Endothelial cell (in vitro differentiated cells): ENCODE measurements around the gene NRROS. TPM values are rescaled to one million over a fixed set of nuclear protein-coding genes. Genes with fewer than 3 reads are reported as not detected.

Source experiments
- DNase-seq: peaks from one replicate; pipeline ENCODE4 v3.0.0; 2021; ENCODE audit warnings: low spot score
- H3K27ac Mint-ChIP-seq: one replicate; pipeline ENCODE4 v1.8.0; 2021; ENCODE audit warnings: mixed read lengths, inconsistent platforms; ENCODE audit not compliant: unreplicated experiment
- H3K27me3 Mint-ChIP-seq: one replicate; pipeline ENCODE4 v1.8.0; 2021; ENCODE audit warnings: mild to moderate bottlenecking, moderate library complexity, mixed read lengths, inconsistent platforms; ENCODE audit not compliant: unreplicated experiment
- H3K36me3 Mint-ChIP-seq: one replicate; pipeline ENCODE4 v1.8.0; 2021; ENCODE audit warnings: mild to moderate bottlenecking, low read depth, mixed read lengths, inconsistent platforms; ENCODE audit not compliant: unreplicated experiment
- H3K4me1 Mint-ChIP-seq: one replicate; pipeline ENCODE4 v1.8.0; 2021; ENCODE audit warnings: mild to moderate bottlenecking, mixed read lengths, inconsistent platforms; ENCODE audit not compliant: unreplicated experiment
- H3K4me3 Mint-ChIP-seq: one replicate; pipeline ENCODE4 v1.8.0; 2021; ENCODE audit warnings: mild to moderate bottlenecking, mixed read lengths, inconsistent platforms; ENCODE audit not compliant: unreplicated experiment
- H3K9me3 Mint-ChIP-seq: one replicate; pipeline ENCODE4 v1.8.0; 2021; ENCODE audit warnings: mixed read lengths, inconsistent platforms; ENCODE audit not compliant: unreplicated experiment
- CTCF ChIP-seq: fragments of 200-600 bp; sonication (generic); IDR thresholded peaks from one replicate; pipeline ENCODE4 v1.5.0; 2021; ENCODE audit warnings: antibody characterized with exemption; ENCODE audit not compliant: unreplicated experiment
- total RNA-seq: library from RNA; stranded (reverse); fragmentation: NEBNext Ultra II Directional; extraction: Animal tissue kit (Norgen Biotek cat#: 25700); gene quantifications from one replicate; pipeline ENCODE4 v1.2.1, GENCODE V29; 2021; ENCODE audit not compliant: unreplicated experiment

The NRROS gene
- total RNA-seq, 1 donor from 2014 or later: 18.6 TPM

GRCh38 chr3:196641333-196642054 lies 2.0 kb downstream of the NRROS start:
- no peak overlapping the region for H3K27ac Mint-ChIP-seq
- TF ChIP-seq CTCF: no peak
- no peaks in the 10 kb centered on the region for H3K9me3 Mint-ChIP-seq
- H3K27me3 Mint-ChIP-seq: peaks cover 8% of the 10 kb centered on the region
- no peak for DNase-seq
- H3K36me3 Mint-ChIP-seq: no peaks in the 10 kb centered on the region
- H3K4me3 Mint-ChIP-seq: no peak overlapping the region
- H3K4me1 Mint-ChIP-seq: peaks cover 28% of the 10 kb centered on the region

- H3K27me3 Mint-ChIP-seq: peaks cover 8% of the 10 kb centered on the region
- H3K27ac Mint-ChIP-seq: no peak overlapping the region
- DNase-seq: no peak
- peaks cover 28% of the 10 kb centered on the region for H3K4me1 Mint-ChIP-seq
- no peaks in the 10 kb centered on the region for H3K9me3 Mint-ChIP-seq
- no peak for TF ChIP-seq CTCF
- H3K4me3 Mint-ChIP-seq: no peak overlapping the region
- peaks cover 3% of the 10 kb centered on the region for H3K36me3 Mint-ChIP-seq
These were observed 2.9 kb downstream of the NRROS start for GRCh38 chr3:196642434-196642833.

- peaks cover 3% of the 10 kb centered on the region for H3K36me3 Mint-ChIP-seq
- no peaks in the 10 kb centered on the region for H3K9me3 Mint-ChIP-seq
- H3K4me1 Mint-ChIP-seq: peaks cover 28% of the 10 kb centered on the region
- TF ChIP-seq CTCF: no peak
- no peak overlapping the region for H3K4me3 Mint-ChIP-seq
- DNase-seq: no peak
- H3K27me3 Mint-ChIP-seq: peaks cover 8% of the 10 kb centered on the region
- H3K27ac Mint-ChIP-seq: no peak overlapping the region
These were observed 3.8 kb downstream of the NRROS start for GRCh38 chr3:196643201-196643749.

GRCh38 chr3:196643761-196644160 lies 4.3 kb downstream of the NRROS start:
- no peak for DNase-seq
- H3K4me1 Mint-ChIP-seq: peaks cover 25% of the 10 kb centered on the region
- TF ChIP-seq CTCF: no peak
- no peaks in the 10 kb centered on the region for H3K9me3 Mint-ChIP-seq
- H3K36me3 Mint-ChIP-seq: peaks cover 3% of the 10 kb centered on the region
- H3K27ac Mint-ChIP-seq: no peak overlapping the region
- H3K27me3 Mint-ChIP-seq: peaks cover 5% of the 10 kb centered on the region
- H3K4me3 Mint-ChIP-seq: peak overlapping the region; percentile 71

GRCh38 chr3:196645096-196645495 lies 5.6 kb downstream of the NRROS start:
- H3K9me3 Mint-ChIP-seq: no peaks in the 10 kb centered on the region
- H3K4me1 Mint-ChIP-seq: peaks cover 17% of the 10 kb centered on the region
- H3K27ac Mint-ChIP-seq: peak overlapping the region; percentile 52

More at GRCh38 chr3:196645096-196645495, 5.6 kb downstream of the NRROS start:
- no peak for TF ChIP-seq CTCF
- H3K27me3 Mint-ChIP-seq: peaks cover 1% of the 10 kb centered on the region
- H3K36me3 Mint-ChIP-seq: peaks cover 3% of the 10 kb centered on the region
- no peak for DNase-seq
- H3K4me3 Mint-ChIP-seq: no peak overlapping the region
